ENCODE results near the gene ZIC4. TPM values are rescaled to one million over a fixed set of nuclear protein-coding genes. Genes with fewer than 3 reads are reported as not detected.

Gene ZIC4
- total RNA-seq, 2 donors from 2014 or later = not detected

- no peak for DNase-seq
- intact Hi-C loops (cut with DNase I) = loop anchor here in 1 of 2 donors (10.0 kb wide), 1 partner anchor 694 kb away; no protein-coding TSS in a partner anchor
- ATAC-seq = no peak
Measured at GRCh38 chr3:147380977-147381376, 25.4 kb downstream of the ZIC4 start.

- intact Hi-C loops (cut with DNase I) = loop anchor here in 1 of 2 donors (10.0 kb wide), 1 partner anchor 694 kb away; no protein-coding TSS in a partner anchor
- DNase-seq (no peak), ATAC-seq (no peak)
Measured at GRCh38 chr3:147380387-147380951, 25.9 kb downstream of the ZIC4 start.

- intact Hi-C loops (cut with DNase I) = loop anchor here in 1 of 2 donors (10.0 kb wide), 1 partner anchor 695 kb away; no protein-coding TSS in a partner anchor
Measured at GRCh38 chr3:147379651-147380050, 26.7 kb downstream of the ZIC4 start.

GRCh38 chr3:147377412-147378367 is 28.7 kb downstream of the ZIC4 start:
- intact Hi-C loops (cut with DNase I) = no loop called here
- ATAC-seq (peak in 1 of 2 donors; percentile 38), DNase-seq (no peak)

More at GRCh38 chr3:147379651-147380050, 26.7 kb downstream of the ZIC4 start:
- no peak for DNase-seq
- no peak for ATAC-seq

- intact Hi-C loops (cut with DNase I) = no loop called here
- ATAC-seq (no peak), DNase-seq (no peak)
Measured at GRCh38 chr3:147373301-147373700, 33.0 kb downstream of the ZIC4 start.

- ATAC-seq = no peak
- intact Hi-C loops (cut with DNase I) = no loop called here
Measured at GRCh38 chr3:147372525-147373027, 33.8 kb downstream of the ZIC4 start.

GRCh38 chr3:147371771-147372340 is 34.5 kb downstream of the ZIC4 start:
- no peak for DNase-seq
- no peak for ATAC-seq
- intact Hi-C loops (cut with DNase I) = no loop called here

More at GRCh38 chr3:147372525-147373027, 33.8 kb downstream of the ZIC4 start:
- no peak for DNase-seq

- intact Hi-C loops (cut with DNase I) = no loop called here
- no peak for ATAC-seq
Measured at GRCh38 chr3:147371140-147371539, 35.2 kb downstream of the ZIC4 start.

GRCh38 chr3:147370349-147370748 is 36.0 kb downstream of the ZIC4 start:
- no peak for ATAC-seq
- no peak for DNase-seq
- intact Hi-C loops (cut with DNase I) = no loop called here

More at GRCh38 chr3:147371140-147371539, 35.2 kb downstream of the ZIC4 start:
- DNase-seq = no peak

- intact Hi-C loops (cut with DNase I) = no loop called here
Measured at GRCh38 chr3:147369661-147370123, 36.7 kb downstream of the ZIC4 start.

GRCh38 chr3:147369231-147369630 is 37.1 kb downstream of the ZIC4 start:
- intact Hi-C loops (cut with DNase I) = no loop called here
- ATAC-seq (no peak), DNase-seq (no peak)

More at GRCh38 chr3:147369661-147370123, 36.7 kb downstream of the ZIC4 start:
- DNase-seq (no peak), ATAC-seq (no peak)

- ATAC-seq (no peak), DNase-seq (no peak)
- intact Hi-C loops (cut with DNase I) = no loop called here
Measured at GRCh38 chr3:147368561-147369221, 37.7 kb downstream of the ZIC4 start.

GRCh38 chr3:147368151-147368550 is 38.2 kb downstream of the ZIC4 start:
- intact Hi-C loops (cut with DNase I) = no loop called here
- DNase-seq (no peak), ATAC-seq (no peak)

GRCh38 chr3:147367676-147368075 is 38.7 kb downstream of the ZIC4 start:
- intact Hi-C loops (cut with DNase I) = no loop called here
- ATAC-seq (no peak), DNase-seq (no peak)

GRCh38 chr3:147365196-147366115 is 40.9 kb downstream of the ZIC4 start:
- ATAC-seq (no peak), DNase-seq (no peak)
- intact Hi-C loops (cut with DNase I) = no loop called here

- ATAC-seq (no peak), DNase-seq (no peak)
- intact Hi-C loops (cut with DNase I) = no loop called here
Measured at GRCh38 chr3:147364771-147365170, 41.6 kb downstream of the ZIC4 start.

GRCh38 chr3:147361454-147362420 is 44.6 kb downstream of the ZIC4 start:
- intact Hi-C loops (cut with DNase I) = no loop called here
- DNase-seq = no peak

More at GRCh38 chr3:147361454-147362420, 44.6 kb downstream of the ZIC4 start:
- no peak for ATAC-seq
